Measurements from ENCODE around the gene SBF2. TPM values are rescaled to one million over a fixed set of nuclear protein-coding genes. Genes with fewer than 3 reads are reported as not detected.

SBF2 gene
- total and polyA plus RNA-seq, 2 of the 13 experiments (the other 11 are each of a cell fraction or from before 2014, with no cell fraction given), result 24.0 to 45.8 TPM

DNA sequence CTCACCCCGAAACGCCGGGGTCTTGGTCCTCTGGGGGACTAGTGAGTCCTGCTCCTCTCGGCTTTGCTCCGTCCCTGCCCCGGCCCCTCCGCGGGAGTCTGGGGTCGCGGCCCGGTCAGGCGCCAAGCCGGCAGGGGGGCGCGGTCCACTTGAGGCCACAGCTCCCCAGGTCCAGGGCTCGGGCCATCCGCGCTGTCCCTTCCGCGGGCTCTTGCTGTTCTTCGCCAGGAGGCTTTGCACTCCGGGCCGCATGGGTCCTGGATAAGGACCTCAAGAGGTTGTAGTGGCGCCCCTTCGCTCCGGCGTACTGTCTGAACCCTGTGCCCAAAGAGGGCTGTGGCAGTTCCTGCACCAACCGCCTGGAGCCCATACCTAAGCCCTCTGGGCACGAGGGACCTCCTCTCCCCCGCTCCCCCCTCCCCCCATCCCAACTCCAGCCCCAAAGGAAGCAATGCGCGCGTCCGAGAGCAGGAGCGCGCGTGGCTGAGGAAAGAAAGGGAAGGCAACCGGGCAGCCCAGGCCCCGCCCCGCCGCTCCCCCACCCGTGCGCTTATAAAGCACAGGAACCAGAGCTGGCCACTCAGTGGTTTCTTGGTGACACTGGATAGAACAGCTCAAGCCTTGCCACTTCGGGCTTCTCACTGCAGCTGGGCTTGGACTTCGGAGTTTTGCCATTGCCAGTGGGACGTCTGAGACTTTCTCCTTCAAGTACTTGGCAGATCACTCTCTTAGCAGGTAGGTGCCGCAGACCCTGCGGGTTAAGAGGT is 10.7 kb upstream of the SBF2 start, which contains the start of gene ADM (continued):
- TF ChIP-seq, protein P1, sequence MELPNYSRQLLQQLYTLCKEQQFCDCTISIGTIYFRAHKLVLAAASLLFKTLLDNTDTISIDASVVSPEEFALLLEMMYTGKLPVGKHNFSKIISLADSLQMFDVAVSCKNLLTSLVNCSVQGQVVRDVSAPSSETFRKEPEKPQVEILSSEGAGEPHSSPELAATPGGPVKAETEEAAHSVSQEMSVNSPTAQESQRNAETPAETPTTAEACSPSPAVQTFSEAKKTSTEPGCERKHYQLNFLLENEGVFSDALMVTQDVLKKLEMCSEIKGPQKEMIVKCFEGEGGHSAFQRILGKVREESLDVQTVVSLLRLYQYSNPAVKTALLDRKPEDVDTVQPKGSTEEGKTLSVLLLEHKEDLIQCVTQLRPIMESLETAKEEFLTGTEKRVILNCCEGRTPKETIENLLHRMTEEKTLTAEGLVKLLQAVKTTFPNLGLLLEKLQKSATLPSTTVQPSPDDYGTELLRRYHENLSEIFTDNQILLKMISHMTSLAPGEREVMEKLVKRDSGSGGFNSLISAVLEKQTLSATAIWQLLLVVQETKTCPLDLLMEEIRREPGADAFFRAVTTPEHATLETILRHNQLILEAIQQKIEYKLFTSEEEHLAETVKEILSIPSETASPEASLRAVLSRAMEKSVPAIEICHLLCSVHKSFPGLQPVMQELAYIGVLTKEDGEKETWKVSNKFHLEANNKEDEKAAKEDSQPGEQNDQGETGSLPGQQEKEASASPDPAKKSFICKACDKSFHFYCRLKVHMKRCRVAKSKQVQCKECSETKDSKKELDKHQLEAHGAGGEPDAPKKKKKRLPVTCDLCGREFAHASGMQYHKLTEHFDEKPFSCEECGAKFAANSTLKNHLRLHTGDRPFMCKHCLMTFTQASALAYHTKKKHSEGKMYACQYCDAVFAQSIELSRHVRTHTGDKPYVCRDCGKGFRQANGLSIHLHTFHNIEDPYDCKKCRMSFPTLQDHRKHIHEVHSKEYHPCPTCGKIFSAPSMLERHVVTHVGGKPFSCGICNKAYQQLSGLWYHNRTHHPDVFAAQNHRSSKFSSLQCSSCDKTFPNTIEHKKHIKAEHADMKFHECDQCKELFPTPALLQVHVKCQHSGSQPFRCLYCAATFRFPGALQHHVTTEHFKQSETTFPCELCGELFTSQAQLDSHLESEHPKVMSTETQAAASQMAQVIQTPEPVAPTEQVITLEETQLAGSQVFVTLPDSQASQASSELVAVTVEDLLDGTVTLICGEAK (IDR thresholded peaks at IDR 0.05), result no peak
- TF ChIP-seq, protein P1 (CRISPR knock-in tag; IDR thresholded peaks at IDR 0.05), result no peak
- TF ChIP-seq KDM1A (CRISPR knock-in tag; IDR thresholded peaks at IDR 0.05) (no peak), ZNF737 (CRISPR knock-in tag; IDR thresholded peaks at IDR 0.05; ENCODE audit: borderline replicate concordance) (no peak; the same call in 1 of the 2 replicates), RBM39 (IDR thresholded peaks at IDR 0.05; ENCODE audit: low read depth, low read length, poor library complexity, severe bottlenecking) (peak; percentile 84), PHF21A (CRISPR knock-in tag; IDR thresholded peaks at IDR 0.05) (peak; percentile 80), ZNF782 (CRISPR knock-in tag; IDR thresholded peaks at IDR 0.05; ENCODE audit: borderline replicate concordance) (no peak), ZNF780A (CRISPR knock-in tag; IDR thresholded peaks at IDR 0.05) (no peak; the same call in 1 of the 2 replicates), RXRB (CRISPR knock-in tag; IDR thresholded peaks at IDR 0.05; ENCODE audit: borderline replicate concordance) (peak; percentile 76; the same call in 1 of the 2 replicates), TP53 (CRISPR knock-in tag; conservative IDR thresholded peaks at IDR 0.05) (no peak), SETDB1 (CRISPR knock-in tag; IDR thresholded peaks at IDR 0.05; ENCODE audit: borderline replicate concordance) (no peak), ZNF788 (CRISPR knock-in tag; IDR thresholded peaks at IDR 0.05; ENCODE audit: borderline replicate concordance) (no peak; the same call in 1 of the 2 replicates), ZNF343 (CRISPR knock-in tag; IDR thresholded peaks at IDR 0.05) (no peak), ZNF720 (CRISPR knock-in tag; IDR thresholded peaks at IDR 0.05) (no peak), SYNCRIP (IDR thresholded peaks at IDR 0.05; ENCODE audit: insufficient read depth, low read depth, low read length) (no peak), GFI1 (CRISPR knock-in tag; IDR thresholded peaks at IDR 0.05; ENCODE audit: borderline replicate concordance) (peak; percentile 31; the same call in 1 of the 2 replicates)
- TF ChIP-seq, protein P2, sequence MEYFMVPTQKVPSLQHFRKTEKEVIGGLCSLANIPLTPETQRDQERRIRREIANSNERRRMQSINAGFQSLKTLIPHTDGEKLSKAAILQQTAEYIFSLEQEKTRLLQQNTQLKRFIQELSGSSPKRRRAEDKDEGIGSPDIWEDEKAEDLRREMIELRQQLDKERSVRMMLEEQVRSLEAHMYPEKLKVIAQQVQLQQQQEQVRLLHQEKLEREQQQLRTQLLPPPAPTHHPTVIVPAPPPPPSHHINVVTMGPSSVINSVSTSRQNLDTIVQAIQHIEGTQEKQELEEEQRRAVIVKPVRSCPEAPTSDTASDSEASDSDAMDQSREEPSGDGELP (IDR thresholded peaks at IDR 0.05; ENCODE audit: borderline replicate concordance, low read depth), result peak; percentile 54; the same call in 1 of the 2 replicates
- TF ChIP-seq, protein P3, sequence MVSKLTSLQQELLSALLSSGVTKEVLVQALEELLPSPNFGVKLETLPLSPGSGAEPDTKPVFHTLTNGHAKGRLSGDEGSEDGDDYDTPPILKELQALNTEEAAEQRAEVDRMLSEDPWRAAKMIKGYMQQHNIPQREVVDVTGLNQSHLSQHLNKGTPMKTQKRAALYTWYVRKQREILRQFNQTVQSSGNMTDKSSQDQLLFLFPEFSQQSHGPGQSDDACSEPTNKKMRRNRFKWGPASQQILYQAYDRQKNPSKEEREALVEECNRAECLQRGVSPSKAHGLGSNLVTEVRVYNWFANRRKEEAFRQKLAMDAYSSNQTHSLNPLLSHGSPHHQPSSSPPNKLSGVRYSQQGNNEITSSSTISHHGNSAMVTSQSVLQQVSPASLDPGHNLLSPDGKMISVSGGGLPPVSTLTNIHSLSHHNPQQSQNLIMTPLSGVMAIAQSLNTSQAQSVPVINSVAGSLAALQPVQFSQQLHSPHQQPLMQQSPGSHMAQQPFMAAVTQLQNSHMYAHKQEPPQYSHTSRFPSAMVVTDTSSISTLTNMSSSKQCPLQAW (CRISPR knock-in tag; IDR thresholded peaks at IDR 0.05), result peak; percentile 48; the same call in 1 of the 2 replicates
